ENCODE data around the gene TMEM43. TPM values are rescaled to one million over a fixed set of nuclear protein-coding genes. Genes with fewer than 3 reads are reported as not detected.

Gene TMEM43
- total RNA-seq, 1 donor from 2014 or later: 79.2 TPM

- no peak overlapping the region for H3K4me2 ChIP-seq (ENCODE audit: low read length)
- no peak overlapping the region for H2AFZ ChIP-seq (ENCODE audit: low read depth, low read length)
- TF ChIP-seq EZH2 (IDR thresholded peaks at IDR 0.05; ENCODE audit: insufficient read depth, low read length): no peak
- no peak for TF ChIP-seq CTCF (IDR thresholded peaks at IDR 0.05; ENCODE audit: insufficient read depth, low read depth, low read length)
- H3K4me3 ChIP-seq (ENCODE audit: insufficient read depth, low read depth, low read length): no peak overlapping the region
- no peaks in the 10 kb centered on the region for H3K4me1 ChIP-seq (ENCODE audit: insufficient read depth, low read length)
- no peaks in the 10 kb centered on the region for H4K20me1 ChIP-seq (ENCODE audit: insufficient read depth, low read length)
- DNase-seq (ENCODE audit: low read depth) (no peak), FAIRE-seq (no peak)
- no peak overlapping the region for H3K27ac ChIP-seq (ENCODE audit: low read depth, low read length)
- peaks cover 2% of the 10 kb centered on the region for H3K9me3 Mint-ChIP-seq (ENCODE audit: unreplicated experiment)
- H3K27me3 Mint-ChIP-seq (ENCODE audit: low read depth, unreplicated experiment): peaks cover 6% of the 10 kb centered on the region
- H3K79me2 ChIP-seq (ENCODE audit: insufficient read depth, low read length): no peaks in the 10 kb centered on the region
- peaks cover 4% of the 10 kb centered on the region for H3K9me3 ChIP-seq (ENCODE audit: insufficient read depth, low read depth, low read length)
- H3K36me3 Mint-ChIP-seq (ENCODE audit: low read depth, unreplicated experiment): no peaks in the 10 kb centered on the region
- H3K4me1 Mint-ChIP-seq (ENCODE audit: low read depth, unreplicated experiment): no peaks in the 10 kb centered on the region
- no peak overlapping the region for H3K9ac ChIP-seq (ENCODE audit: low read length)
- no peak overlapping the region for H3K4me3 Mint-ChIP-seq (ENCODE audit: unreplicated experiment)
- no peaks in the 10 kb centered on the region for H3K27me3 ChIP-seq (ENCODE audit: insufficient read depth, low read length)
- H3K36me3 ChIP-seq (ENCODE audit: insufficient read depth, low read length): no peaks in the 10 kb centered on the region
- no peak overlapping the region for H3K27ac Mint-ChIP-seq (ENCODE audit: unreplicated experiment)
These were observed 32.4 kb upstream of the TMEM43 start for GRCh38 chr3:14092464-14092863.

- H4K20me1 ChIP-seq (ENCODE audit: insufficient read depth, low read length): no peaks in the 10 kb centered on the region
- no peaks in the 10 kb centered on the region for H3K4me1 ChIP-seq (ENCODE audit: insufficient read depth, low read length)
- H3K27ac ChIP-seq (ENCODE audit: low read depth, low read length): no peak overlapping the region
- no peaks in the 10 kb centered on the region for H3K36me3 Mint-ChIP-seq (ENCODE audit: low read depth, unreplicated experiment)
- H3K9me3 Mint-ChIP-seq (ENCODE audit: unreplicated experiment): peaks cover 2% of the 10 kb centered on the region
- no peak for FAIRE-seq
- no peaks in the 10 kb centered on the region for H3K27me3 ChIP-seq (ENCODE audit: insufficient read depth, low read length)
- no peak for DNase-seq (ENCODE audit: low read depth)
- H3K79me2 ChIP-seq (ENCODE audit: insufficient read depth, low read length): no peaks in the 10 kb centered on the region
- peaks cover 4% of the 10 kb centered on the region for H3K9me3 ChIP-seq (ENCODE audit: insufficient read depth, low read depth, low read length)
- no peak overlapping the region for H3K4me3 Mint-ChIP-seq (ENCODE audit: unreplicated experiment)
- no peak overlapping the region for H3K27ac Mint-ChIP-seq (ENCODE audit: unreplicated experiment)
- H3K27me3 Mint-ChIP-seq (ENCODE audit: low read depth, unreplicated experiment): peaks cover 6% of the 10 kb centered on the region
- no peak overlapping the region for H3K9ac ChIP-seq (ENCODE audit: low read length)
- H3K4me2 ChIP-seq (ENCODE audit: low read length): no peak overlapping the region
- no peaks in the 10 kb centered on the region for H3K36me3 ChIP-seq (ENCODE audit: insufficient read depth, low read length)
- TF ChIP-seq EZH2 (IDR thresholded peaks at IDR 0.05; ENCODE audit: insufficient read depth, low read length): no peak
- no peak for TF ChIP-seq CTCF (IDR thresholded peaks at IDR 0.05; ENCODE audit: insufficient read depth, low read depth, low read length)
- no peaks in the 10 kb centered on the region for H3K4me1 Mint-ChIP-seq (ENCODE audit: low read depth, unreplicated experiment)
- no peak overlapping the region for H3K4me3 ChIP-seq (ENCODE audit: insufficient read depth, low read depth, low read length)
- no peak overlapping the region for H2AFZ ChIP-seq (ENCODE audit: low read depth, low read length)
These were observed 31.0 kb upstream of the TMEM43 start for GRCh38 chr3:14093831-14094230.

- Histone ChIP-seq H3K4me2 (ENCODE audit: low read length) (no peak overlapping the region), H3K36me3 (ENCODE audit: insufficient read depth, low read length) (no peaks in the 10 kb centered on the region), H3K79me2 (ENCODE audit: insufficient read depth, low read length) (no peaks in the 10 kb centered on the region), H3K9me3 (ENCODE audit: insufficient read depth, low read depth, low read length) (no peaks in the 10 kb centered on the region), H3K4me3 (ENCODE audit: insufficient read depth, low read depth, low read length) (no peak overlapping the region), H3K27ac (ENCODE audit: low read depth, low read length) (no peak overlapping the region), H2AFZ (ENCODE audit: low read depth, low read length) (no peak overlapping the region), H3K9ac (ENCODE audit: low read length) (no peak overlapping the region), H3K4me1 (ENCODE audit: insufficient read depth, low read length) (no peaks in the 10 kb centered on the region), H4K20me1 (ENCODE audit: insufficient read depth, low read length) (no peaks in the 10 kb centered on the region), H3K27me3 (ENCODE audit: insufficient read depth, low read length) (no peaks in the 10 kb centered on the region)
- FAIRE-seq: no peak
- H3K4me1 Mint-ChIP-seq (ENCODE audit: low read depth, unreplicated experiment): no peaks in the 10 kb centered on the region
- H3K36me3 Mint-ChIP-seq (ENCODE audit: low read depth, unreplicated experiment): no peaks in the 10 kb centered on the region
- no peak overlapping the region for H3K27ac Mint-ChIP-seq (ENCODE audit: unreplicated experiment)
- no peak for DNase-seq (ENCODE audit: low read depth)
- no peak overlapping the region for H3K4me3 Mint-ChIP-seq (ENCODE audit: unreplicated experiment)
- no peak for TF ChIP-seq EZH2 (IDR thresholded peaks at IDR 0.05; ENCODE audit: insufficient read depth, low read length)
- H3K27me3 Mint-ChIP-seq (ENCODE audit: low read depth, unreplicated experiment): peaks cover 6% of the 10 kb centered on the region
- peaks cover 9% of the 10 kb centered on the region for H3K9me3 Mint-ChIP-seq (ENCODE audit: unreplicated experiment)
These were observed 28.1 kb upstream of the TMEM43 start for GRCh38 chr3:14096742-14097141.

Data from astrocyte (in vitro differentiated cells and primary cell).